H1 (cell line): ENCODE results near the gene UGT1A8. TPM values are rescaled to one million over a fixed set of nuclear protein-coding genes. Genes with fewer than 3 reads are reported as not detected.

Experiments
- CTCF ChIA-PET: fragments of 300-600 bp; sonication (Branson Sonifier 250); formaldehyde crosslinking; loops from one replicate; lab custom pipeline; 2021; ENCODE audit not compliant: partially characterized antibody; lab: Charles Lee
- POLR2A ChIA-PET: fragments of 300-600 bp; sonication (Branson Sonifier 250); formaldehyde crosslinking; loops from one replicate; lab custom pipeline; 2021; ENCODE audit warnings: inconsistent platforms; ENCODE audit not compliant: partially characterized antibody; lab: Charles Lee
- DNase-seq, 2 experiments: peaks; one replicate each; pipeline versions ENCODE4 v3.0.0 to v3.0.0-alpha.2; 2010 to 2022; ENCODE audit warnings: low spot score in 2 of 2, low read depth in 1 of 2, mixed read lengths in 1 of 2
- FAIRE-seq: peaks from 2 replicates; lab custom pipeline; 2011; peaks lifted over from hg19 to GRCh38; lab: Jason Lieb, UNC
- H2AFZ ChIP-seq: 2 replicates; pipeline ENCODE4 v1.8.1; 2012; ENCODE audit warnings: low read length, inconsistent platforms
- H2AK5ac ChIP-seq: 2 replicates; pipeline ENCODE4 v1.6.1; 2013; ENCODE audit warnings: low read depth, low read length
- H2BK120ac ChIP-seq: replicated peaks from 2 replicates; pipeline ENCODE3; 2013; ENCODE audit warnings: low read depth, low read length, inconsistent platforms
- H2BK12ac ChIP-seq: 2 replicates; pipeline ENCODE4 v1.6.1; 2013; ENCODE audit warnings: low read depth, low read length
- H2BK15ac ChIP-seq: 2 replicates; pipeline ENCODE4 v1.6.1; 2013; ENCODE audit warnings: low read length
- H2BK20ac ChIP-seq: 2 replicates; pipeline ENCODE4 v1.6.1; 2013; ENCODE audit warnings: low read length
- H2BK5ac ChIP-seq: 2 replicates; pipeline ENCODE4 v1.6.1; 2013; ENCODE audit warnings: low read depth, low read length
- H3K14ac ChIP-seq: 2 replicates; pipeline ENCODE4 v1.6.1; 2013; ENCODE audit warnings: inconsistent platforms; ENCODE audit not compliant: insufficient read length
- H3K18ac ChIP-seq: 2 replicates; pipeline ENCODE4 v1.6.1; 2013; ENCODE audit warnings: low read length; ENCODE audit errors: extremely low read depth
- H3K23ac ChIP-seq: 2 replicates; pipeline ENCODE4 v1.6.1; 2013; ENCODE audit warnings: inconsistent platforms; ENCODE audit not compliant: insufficient read length
- H3K23me2 ChIP-seq: 2 replicates; pipeline ENCODE4 v1.6.1; 2013; ENCODE audit warnings: low read depth, low read length
- H3K27ac ChIP-seq: 2 replicates; pipeline ENCODE4 v1.6.1; 2011; ENCODE audit warnings: low read depth, low read length, inconsistent platforms
- H3K27me3 ChIP-seq, 4 experiments: replicated peaks in 1 of 4; 1 replicate in 1 of 4; 2 replicates in 3 of 4; pipeline versions ENCODE4 v1.6.1 to v1.8.1; 2011 to 2013; ENCODE audit warnings: low read length in 3 of 4, mild to moderate bottlenecking in 3 of 4, inconsistent platforms in 2 of 4, mixed read lengths in 2 of 4, moderate library complexity in 1 of 4; ENCODE audit not compliant: control insufficient read depth in 3 of 4, insufficient read depth in 3 of 4; ENCODE audit errors: extremely low read depth in 1 of 4
- H3K36me3 ChIP-seq, 4 experiments: 2 replicates each; pipeline versions ENCODE4 v1.6.1 to v1.8.1; 2011 to 2013; ENCODE audit warnings: mild to moderate bottlenecking in 4 of 4, low read length in 3 of 4, moderate library complexity in 2 of 4, control low read depth in 1 of 4, inconsistent platforms in 1 of 4; ENCODE audit not compliant: insufficient read depth in 4 of 4, control insufficient read depth in 2 of 4
- H3K4ac ChIP-seq: replicated peaks from 2 replicates; pipeline ENCODE3; 2013; ENCODE audit warnings: low read length, low read depth, mixed read lengths, inconsistent platforms; ENCODE audit not compliant: insufficient read length
- H3K4me1 ChIP-seq, 4 experiments: replicated peaks in 1 of 4; 1 replicate in 1 of 4; 2 replicates in 3 of 4; pipeline versions ENCODE4 v1.6.1 to v1.8.1; 2011 to 2013; ENCODE audit warnings: low read length in 3 of 4, inconsistent platforms in 2 of 4, mixed read lengths in 1 of 4; ENCODE audit not compliant: insufficient read depth in 4 of 4, control insufficient read depth in 3 of 4
- H3K4me2 ChIP-seq, 2 experiments: 2 replicates each; pipeline versions ENCODE4 v1.6.1 to v1.8.1; 2011 to 2013; ENCODE audit warnings: low read depth in 2 of 2, low read length in 2 of 2, control low read depth in 1 of 2, inconsistent platforms in 1 of 2, mild to moderate bottlenecking in 1 of 2; ENCODE audit not compliant: insufficient read depth in 1 of 2
- H3K4me3 ChIP-seq, 4 experiments: fragments of 200-600, 300-600 bp in 1 of 4; sonication (generic), shearing (Covaris generic), sonication (Bioruptor Twin) in 1 of 4; 2 replicates each; pipeline versions ENCODE4 v1.5.1 to v1.8.1; 2011 to 2016; ENCODE audit warnings: low read length in 4 of 4, low read depth in 3 of 4, control low read depth in 2 of 4, inconsistent platforms in 2 of 4, mild to moderate bottlenecking in 2 of 4, mixed read lengths in 1 of 4, moderate library complexity in 1 of 4; ENCODE audit not compliant: insufficient read depth in 2 of 4; ENCODE audit errors: extremely low read depth in 1 of 4
- H3K56ac ChIP-seq: replicated peaks from 2 replicates; pipeline ENCODE3; 2013; ENCODE audit warnings: low read depth, mild to moderate bottlenecking, mixed read lengths, low read length, inconsistent platforms; ENCODE audit not compliant: insufficient read length
- H3K79me1 ChIP-seq: 2 replicates; pipeline ENCODE4 v1.6.1; 2013; ENCODE audit warnings: low read depth, low read length, control low read depth
- H3K79me2 ChIP-seq, 2 experiments: 2 replicates each; pipeline versions ENCODE4 v1.6.1 to v1.8.1; 2012 to 2013; ENCODE audit warnings: low read length in 2 of 2, mild to moderate bottlenecking in 2 of 2, inconsistent platforms in 1 of 2; ENCODE audit not compliant: insufficient read depth in 2 of 2, control insufficient read depth in 1 of 2
- H3K9ac ChIP-seq, 4 experiments: replicated peaks in 1 of 4; 1 replicate in 1 of 4; 2 replicates in 3 of 4; pipeline versions ENCODE4 v1.6.1 to v1.8.1; 2011 to 2013; ENCODE audit warnings: low read depth in 3 of 4, low read length in 3 of 4, control low read depth in 2 of 4, mild to moderate bottlenecking in 2 of 4, moderate library complexity in 2 of 4, inconsistent platforms in 1 of 4; ENCODE audit errors: extremely low read depth in 1 of 4
- H3K9me3 ChIP-seq, 2 experiments: 2 replicates each; pipeline versions ENCODE4 v1.6.1 to v1.8.1; 2012 to 2013; ENCODE audit warnings: mild to moderate bottlenecking in 2 of 2, moderate library complexity in 2 of 2, control low read depth in 1 of 2, inconsistent platforms in 1 of 2, low read depth in 1 of 2, low read length in 1 of 2, mixed read lengths in 1 of 2; ENCODE audit not compliant: insufficient read depth in 2 of 2
- H4K20me1 ChIP-seq, 2 experiments: replicated peaks in 1 of 2; 2 replicates each; pipeline versions ENCODE3 to v1.8.1; 2011 to 2013; ENCODE audit warnings: inconsistent platforms in 2 of 2, low read length in 2 of 2, mild to moderate bottlenecking in 1 of 2; ENCODE audit not compliant: insufficient read depth in 2 of 2, control insufficient read depth in 1 of 2
- H4K5ac ChIP-seq: 2 replicates; pipeline ENCODE4 v1.6.1; 2013; ENCODE audit warnings: low read length, low read depth, mixed read lengths, inconsistent platforms; ENCODE audit not compliant: insufficient read length
- H4K8ac ChIP-seq: 2 replicates; pipeline ENCODE4 v1.8.0; 2013; ENCODE audit warnings: mild to moderate bottlenecking, moderate library complexity, low read length, inconsistent platforms; ENCODE audit not compliant: insufficient read depth; ENCODE audit errors: extremely low read depth
- H4K91ac ChIP-seq: replicated peaks from 2 replicates; pipeline ENCODE3; 2013; ENCODE audit warnings: low read length, mixed read lengths, inconsistent platforms; ENCODE audit not compliant: insufficient read length
- ATF3 ChIP-seq: IDR thresholded peaks from 2 replicates; pipeline ENCODE4 v1.6.1; 2011; ENCODE audit warnings: low read depth, mild to moderate bottlenecking, low read length; ENCODE audit not compliant: insufficient read depth
- BCL11A ChIP-seq, 2 experiments: IDR thresholded peaks; one replicate each; pipeline ENCODE4 v1.6.1; 2011; ENCODE audit warnings: low read depth in 2 of 2, low read length in 2 of 2, mild to moderate bottlenecking in 2 of 2
- CEBPB ChIP-seq: IDR thresholded peaks from 2 replicates; pipeline ENCODE4 v1.6.1; 2012; ENCODE audit warnings: low read depth, low read length
- HDAC6 ChIP-seq: IDR thresholded peaks from one replicate; pipeline ENCODE4 v1.7.1; 2012; ENCODE audit warnings: low read depth, mild to moderate bottlenecking, inconsistent platforms, low read length, moderate library complexity
- NANOG ChIP-seq: IDR thresholded peaks from 2 replicates; pipeline ENCODE4 v1.6.1; 2011; ENCODE audit warnings: low read length, low read depth, mild to moderate bottlenecking, inconsistent platforms; ENCODE audit not compliant: insufficient read depth, poor library complexity, severe bottlenecking
- PHF8 ChIP-seq: fragments of 200-600 bp; sonication (generic); conservative IDR thresholded peaks from 2 replicates; pipeline ENCODE4 v1.7.1; 2012; ENCODE audit warnings: low read depth, mild to moderate bottlenecking, inconsistent platforms, low read length, moderate library complexity
- SAP30 ChIP-seq: fragments of 300-600 bp; sonication (generic); IDR thresholded peaks from 2 replicates; pipeline ENCODE4 v1.7.1; 2012; ENCODE audit warnings: low read length, moderate library complexity, mild to moderate bottlenecking, inconsistent platforms; ENCODE audit not compliant: insufficient read depth, insufficient replicate concordance
- SIN3A ChIP-seq, 2 experiments: IDR thresholded peaks in 1 of 2; conservative IDR thresholded peaks in 1 of 2; 2 replicates each; pipeline ENCODE4 v1.6.1; 2011 to 2012; ENCODE audit warnings: low read length in 2 of 2, improper control_type of control experiment in 1 of 2, low read depth in 1 of 2, mild to moderate bottlenecking in 1 of 2
- WGBS, 2 experiments: shearing (Covaris generic) in 1 of 2; methylation state at CpG; one replicate each; pipeline versions ENCODE4 v1.1.6 to v1.1.7; 2013 to 2015; ENCODE audit warnings: low lambda C conversion rate in 2 of 2, mixed read lengths in 2 of 2, inconsistent platforms in 1 of 2, low coverage in 1 of 2, missing lambda C conversion rate in 1 of 2; ENCODE audit not compliant: insufficient replicate concordance in 2 of 2, insufficient coverage in 1 of 2, insufficient read length in 1 of 2; ENCODE audit errors: extremely low coverage in 1 of 2, missing lambda C conversion rate in 1 of 2; 5-methylcytosine and 5-hydroxymethylcytosine counted together
- polyA plus RNA-seq, 7 experiments: library from polyadenylated mRNA; depleted of rRNA in 3 of 7; stranded (reverse) in 5 of 7; unstranded in 2 of 7; fragments of >200 nt in 5 of 7; fragments of 200-250 nt in 2 of 7; gene quantifications; 1 replicate in 5 of 7; 2 replicates in 1 of 7; 4 replicates in 1 of 7; pipeline versions ENCODE4 v1.2.1 to v1.2.3, GENCODE V29; 2011 to 2013; ENCODE audit warnings: missing spikeins in 2 of 7, mixed read lengths in 2 of 7
- total RNA-seq: library from RNA; stranded (reverse); fragmentation: NEBNext Ultra II Directional; extraction: Animal tissue kit (Norgen Biotek cat#: 25700); gene quantifications from 2 replicates; pipeline ENCODE4 v1.2.1, GENCODE V29; 2021

The UGT1A8 gene
- total and polyA plus RNA-seq, 2 of the 8 experiments (the other 6 are each of a cell fraction or from before 2014, with no cell fraction given) = not detected

DNA sequence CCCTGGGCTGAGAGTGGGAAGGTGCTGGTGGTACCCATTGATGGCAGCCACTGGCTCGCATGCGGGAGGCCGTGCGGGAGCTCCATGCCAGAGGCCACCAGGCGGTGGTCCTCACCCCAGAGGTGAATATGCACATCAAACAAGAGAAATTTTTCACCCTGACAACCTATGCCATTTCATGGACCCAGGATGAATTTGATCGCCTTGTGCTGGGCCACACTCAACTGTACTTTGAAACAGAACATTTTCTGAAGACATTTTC, 129.8 kb downstream of the UGT1A8 start:
- no peaks in the 10 kb centered on the region for H3K4me1 ChIP-seq
- H3K4me3 ChIP-seq = no peak overlapping the region
- no peak overlapping the region for H2BK5ac ChIP-seq
- no peaks in the 10 kb centered on the region for H3K79me1 ChIP-seq
- no peaks in the 10 kb centered on the region for H3K27me3 ChIP-seq
- ChIA-PET CTCF (interaction anchor here (0.8 kb wide), 1 partner anchor 86 kb away, joined by 4 read pairs; no protein-coding TSS in a partner anchor), POLR2A (no interaction called here)
- H2BK20ac ChIP-seq = no peak overlapping the region
- no peak overlapping the region for H3K4ac ChIP-seq
- no peaks in the 10 kb centered on the region for H4K20me1 ChIP-seq
- H3K56ac ChIP-seq = no peak overlapping the region
- H3K14ac ChIP-seq = no peak overlapping the region
- DNase-seq = no peak
- no peak overlapping the region for H4K5ac ChIP-seq
- H3K27ac ChIP-seq = no peak overlapping the region
- H2BK120ac ChIP-seq = no peak overlapping the region
- no peak overlapping the region for H2AK5ac ChIP-seq
- H3K9me3 ChIP-seq = peaks cover 18 to 32% of the 10 kb centered on the region in 2 experiments
- H3K18ac ChIP-seq = no peak overlapping the region
- no peak overlapping the region for H3K4me2 ChIP-seq
- H3K79me2 ChIP-seq = no peaks in the 10 kb centered on the region
- 79% methylated on average over 2 of the region's 6 CpGs; no CpG with 5 or more reads in 1 of the 2 experiments for WGBS, 2 experiments
- no peak overlapping the region for H3K23ac ChIP-seq
- no peak overlapping the region for H2BK12ac ChIP-seq
- H4K91ac ChIP-seq = no peak overlapping the region
- no peak overlapping the region for H3K9ac ChIP-seq
- H3K23me2 ChIP-seq = no peaks in the 10 kb centered on the region
- no peaks in the 10 kb centered on the region for H3K36me3 ChIP-seq
- TF ChIP-seq BCL11A (IDR thresholded peaks at IDR 0.05; ENCODE audit: low read depth in 2 of 2, low read length in 2 of 2) (no peak), SIN3A (conservative IDR thresholded peaks at IDR 0.05 in 1 of 2, IDR thresholded peaks at IDR 0.05 in 1 of 2; ENCODE audit: low read depth in 1 of 2, low read length in 2 of 2) (no peak), ATF3 (no peak), PHF8 (no peak), HDAC6 (no peak), NANOG (no peak), CEBPB (no peak), SAP30 (no peak)
- FAIRE-seq = no peak
- H2BK15ac ChIP-seq = no peak overlapping the region
- H4K8ac ChIP-seq = no peak overlapping the region
- H2AFZ ChIP-seq = no peak overlapping the region
